HEK293T (cell line): ENCODE data around the gene ECSIT.
"Not testable (repeated sequence)": the region's sequence is repeated elsewhere in the genome, so short reads cannot be mapped to it uniquely, and the experiment has no call there.

Source experiments
- CTCF ChIA-PET: fragments of 350-600 bp; formaldehyde crosslinking; extraction: SDS; loops from one replicate; lab custom pipeline; 2021; ENCODE audit warnings: antibody characterized with exemption, inconsistent platforms; lab: Yijun Ruan, JAX
- POLR2A ChIA-PET: fragments of 350-600 bp; formaldehyde crosslinking; extraction: SDS; loops from one replicate; lab custom pipeline; 2020; ENCODE audit warnings: antibody characterized with exemption, inconsistent platforms; lab: Yijun Ruan, JAX
- DNase-seq: peaks from one replicate; pipeline ENCODE4 v3.0.0; 2012; ENCODE audit warnings: mixed read lengths; ENCODE audit errors: extremely low spot score
- ARNT ChIP-seq: fragments of 450-650 bp; IDR thresholded peaks from 2 replicates; pipeline ENCODE4 v1.6.1; 2017; ENCODE audit warnings: mild to moderate bottlenecking
- BHLHE40 ChIP-seq: fragments of 450-650 bp; IDR thresholded peaks from 2 replicates; pipeline ENCODE4 v1.6.1; 2016; ENCODE audit warnings: mild to moderate bottlenecking, moderate library complexity, borderline replicate concordance
- CTBP1 ChIP-seq: fragments of 450-650 bp; IDR thresholded peaks from 2 replicates; pipeline ENCODE4 v1.6.1; 2016; ENCODE audit warnings: borderline replicate concordance
- ELF4 ChIP-seq: fragments of 450-650 bp; IDR thresholded peaks from 2 replicates; pipeline ENCODE4 v1.6.1; 2017; ENCODE audit warnings: antibody characterized with exemption
- FOXA1 ChIP-seq: fragments of 450-650 bp; IDR thresholded peaks from 2 replicates; pipeline ENCODE4 v1.6.1; 2016; ENCODE audit warnings: mild to moderate bottlenecking
- FOXK2 ChIP-seq: fragments of 450-650 bp; IDR thresholded peaks from 2 replicates; pipeline ENCODE4 v1.6.1; 2016; ENCODE audit warnings: mild to moderate bottlenecking
- FOXM1 ChIP-seq: fragments of 450-650 bp; IDR thresholded peaks from 2 replicates; pipeline ENCODE4 v1.6.1; 2017; ENCODE audit warnings: mild to moderate bottlenecking, borderline replicate concordance
- HDGF ChIP-seq: fragments of 450-650 bp; IDR thresholded peaks from 2 replicates; pipeline ENCODE4 v1.6.1; 2017; ENCODE audit warnings: antibody characterized with exemption, borderline replicate concordance
- L3MBTL2 ChIP-seq: fragments of 450-650 bp; conservative IDR thresholded peaks from 2 replicates; pipeline ENCODE4 v1.6.1; 2016; ENCODE audit warnings: mild to moderate bottlenecking
- LEF1 ChIP-seq: fragments of 450-650 bp; IDR thresholded peaks from 2 replicates; pipeline ENCODE4 v1.6.1; 2017; ENCODE audit warnings: mild to moderate bottlenecking, borderline replicate concordance
- NFRKB ChIP-seq: fragments of 450-650 bp; IDR thresholded peaks from 2 replicates; pipeline ENCODE4 v1.6.1; 2016; ENCODE audit warnings: mild to moderate bottlenecking, moderate library complexity
- SP1 ChIP-seq: fragments of 450-650 bp; IDR thresholded peaks from 2 replicates; pipeline ENCODE4 v1.6.1; 2017
- SUZ12 ChIP-seq: fragments of 450-650 bp; IDR thresholded peaks from 2 replicates; pipeline ENCODE4 v1.6.1; 2016; ENCODE audit warnings: mild to moderate bottlenecking
- TARDBP ChIP-seq: fragments of 450-650 bp; IDR thresholded peaks from 2 replicates; pipeline ENCODE4 v1.6.1; 2016
- ZNF384 ChIP-seq: fragments of 450-650 bp; IDR thresholded peaks from 2 replicates; pipeline ENCODE4 v1.6.1; 2016
- TF ChIP-seq, protein P1 (sequence below): fragments of 450-650 bp; IDR thresholded peaks from 2 replicates; pipeline ENCODE4 v1.6.1; 2016

The ECSIT gene

DNA sequence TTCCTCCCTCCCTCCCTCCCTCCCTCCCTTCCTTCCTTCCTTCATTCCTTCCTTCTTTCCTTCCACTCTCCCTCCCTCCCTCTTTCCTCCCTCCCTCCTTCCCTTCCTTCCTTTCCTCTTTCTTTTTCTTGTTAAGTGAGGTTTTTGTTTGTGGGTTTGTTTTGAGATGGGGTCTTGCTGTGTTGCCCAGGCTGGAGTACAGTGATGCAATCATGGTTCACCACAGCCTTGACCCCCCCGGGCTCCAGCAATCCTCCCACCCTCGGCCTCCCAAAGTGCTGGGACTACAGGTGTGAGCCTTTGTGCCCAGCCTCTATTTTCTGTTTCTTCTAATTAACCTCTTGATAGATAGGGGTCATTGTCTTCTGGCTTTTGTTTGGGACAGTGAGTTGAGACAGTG, 67.5 kb downstream of the ECSIT start:
- ChIA-PET POLR2A (no interaction called here), CTCF (no interaction called here)
- TF ChIP-seq FOXA1 (no peak), HDGF (no peak), BHLHE40 (no peak), ARNT (no peak), SUZ12 (no peak), ELF4 (no peak), TARDBP (no peak), ZNF384 (no peak), FOXK2 (no peak), CTBP1 (no peak), L3MBTL2 (no peak), NFRKB (no peak), FOXM1 (no peak), LEF1 (no peak)
- TF ChIP-seq, protein P1, sequence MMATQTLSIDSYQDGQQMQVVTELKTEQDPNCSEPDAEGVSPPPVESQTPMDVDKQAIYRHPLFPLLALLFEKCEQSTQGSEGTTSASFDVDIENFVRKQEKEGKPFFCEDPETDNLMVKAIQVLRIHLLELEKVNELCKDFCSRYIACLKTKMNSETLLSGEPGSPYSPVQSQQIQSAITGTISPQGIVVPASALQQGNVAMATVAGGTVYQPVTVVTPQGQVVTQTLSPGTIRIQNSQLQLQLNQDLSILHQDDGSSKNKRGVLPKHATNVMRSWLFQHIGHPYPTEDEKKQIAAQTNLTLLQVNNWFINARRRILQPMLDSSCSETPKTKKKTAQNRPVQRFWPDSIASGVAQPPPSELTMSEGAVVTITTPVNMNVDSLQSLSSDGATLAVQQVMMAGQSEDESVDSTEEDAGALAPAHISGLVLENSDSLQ, result no peak
- DNase-seq, result no peak

DNA sequence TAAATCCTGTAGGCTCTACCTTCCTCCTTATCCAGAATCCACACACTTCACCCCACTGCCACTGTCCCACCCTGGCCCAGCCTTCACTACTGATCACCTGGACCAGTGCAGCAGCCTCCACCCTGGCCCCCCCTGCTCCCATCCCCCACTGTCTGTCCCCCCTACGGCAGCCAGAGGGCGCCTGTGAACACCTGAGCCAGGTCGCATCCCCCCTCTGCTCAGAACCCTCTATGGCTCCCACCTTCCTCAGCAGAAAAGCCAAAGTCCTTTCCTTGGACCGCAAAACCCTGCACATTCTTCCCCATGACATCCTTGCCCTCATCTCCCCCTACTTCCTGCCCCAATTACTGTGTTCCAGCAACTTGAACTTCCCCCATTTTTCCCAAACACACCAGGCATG, 68.7 kb downstream of the ECSIT start:
- no peak for DNase-seq
- POLR2A ChIA-PET, result no interaction called here
- CTCF ChIA-PET, result no interaction called here
- no peak for TF ChIP-seq LEF1
- TF ChIP-seq ZNF384, result no peak
- TF ChIP-seq ARNT, result no peak
- TF ChIP-seq SUZ12, result no peak
- no peak for TF ChIP-seq FOXM1
- TF ChIP-seq HDGF, result no peak
- no peak for TF ChIP-seq CTBP1
- TF ChIP-seq BHLHE40, result no peak
- TF ChIP-seq FOXK2, result no peak
- no peak for TF ChIP-seq L3MBTL2
- no peak for TF ChIP-seq FOXA1
- TF ChIP-seq, protein P1, result no peak
- TF ChIP-seq ELF4, result no peak

DNA sequence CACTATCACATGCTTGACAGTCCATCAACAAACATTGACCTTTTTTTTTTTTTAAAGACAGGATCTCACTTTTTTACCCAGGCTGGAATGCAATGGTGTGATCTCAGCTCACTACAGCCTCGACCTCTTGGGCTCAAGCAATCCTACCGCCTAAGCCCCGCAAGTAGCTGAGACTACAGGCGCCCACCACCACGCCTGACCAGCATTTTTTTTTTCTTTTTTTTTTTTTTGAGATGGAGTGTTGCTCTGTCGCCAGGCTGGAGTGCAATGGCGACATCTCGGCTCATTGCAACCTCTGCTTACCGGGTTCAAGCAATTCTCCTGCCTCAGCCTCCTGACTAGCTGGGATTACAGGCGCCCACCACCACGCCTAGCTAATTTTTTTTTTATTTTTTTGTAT, 70.0 kb downstream of the ECSIT start:
- DNase-seq, POLR2A ChIA-PET: not testable (repeated sequence)
- CTCF ChIA-PET, result interaction anchor here (1.1 kb wide), 1 partner anchor 24 kb away, joined by 5 read pairs; no protein-coding TSS in a partner anchor

DNA sequence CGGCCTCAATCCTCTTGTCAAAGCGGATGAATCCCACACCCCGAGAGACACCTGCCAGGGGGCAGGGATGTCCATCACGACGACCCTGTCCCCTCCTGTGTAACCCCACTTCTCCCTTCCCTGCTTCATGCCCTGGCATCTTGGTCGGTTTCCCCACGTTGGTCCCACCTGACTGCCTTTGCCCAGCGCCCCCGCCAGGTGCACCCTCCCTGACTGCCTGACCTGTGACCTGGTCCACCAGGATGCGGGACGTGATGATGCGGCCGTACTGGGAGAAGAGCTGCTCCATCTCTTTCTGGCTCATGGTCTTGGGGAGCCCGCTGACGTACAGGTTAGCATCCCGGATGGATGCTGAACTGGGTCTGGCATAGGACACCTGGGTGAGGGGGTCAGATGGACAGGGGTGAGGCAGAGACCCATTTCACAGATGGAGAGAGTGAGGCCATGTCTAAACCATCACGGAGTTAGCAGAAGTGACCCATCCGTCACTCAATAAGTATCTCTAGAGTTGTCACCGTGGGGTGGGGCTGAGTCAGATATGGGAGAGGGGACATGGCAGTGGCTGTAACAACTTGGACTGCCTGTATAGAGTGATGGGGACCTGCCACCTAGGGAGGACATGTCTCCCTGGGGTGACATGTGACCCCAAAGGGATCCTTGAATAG, 70.6 kb downstream of the ECSIT start:
- TF ChIP-seq FOXK2 (no peak), HDGF (no peak), CTBP1 (no peak), FOXM1 (no peak), SUZ12 (no peak)
- POLR2A ChIA-PET, result interaction anchor here (1.3 kb wide), 1 partner anchor 83 kb away, joined by 6 read pairs; the partner anchor contains the start of gene SWSAP1
- DNase-seq, result no peak
- CTCF ChIA-PET, result interaction anchor here (1.0 kb wide), 1 partner anchor 24 kb away, joined by 5 read pairs; no protein-coding TSS in a partner anchor

DNA sequence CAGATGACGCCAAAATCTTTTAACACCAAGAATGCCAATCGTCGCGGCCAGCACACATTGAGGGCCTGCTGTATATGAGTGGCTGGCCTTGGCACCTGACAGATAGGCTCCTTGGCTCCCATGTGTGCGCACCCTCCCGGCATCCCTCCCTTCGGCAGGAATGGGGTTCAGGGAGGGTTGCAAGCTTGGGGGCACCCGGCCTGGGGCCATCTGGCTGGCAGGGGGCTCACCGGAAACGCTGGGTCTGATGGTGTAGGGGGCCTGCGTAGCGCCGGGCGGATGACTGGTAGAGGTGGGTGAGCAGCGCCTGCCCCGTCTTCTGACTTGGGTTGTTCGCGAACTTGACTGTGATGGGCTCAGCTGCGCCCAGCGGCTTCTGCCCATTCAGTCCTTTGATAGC, 71.1 kb downstream of the ECSIT start:
- DNase-seq, result no peak
- ChIA-PET CTCF (interaction anchor here (1.0 kb wide), 1 partner anchor 25 kb away, joined by 5 read pairs; no protein-coding TSS in a partner anchor), POLR2A (interaction anchor here (1.3 kb wide), 1 partner anchor 83 kb away, joined by 6 read pairs; the partner anchor contains the start of gene SWSAP1)
- no peak for TF ChIP-seq ARNT
- no peak for TF ChIP-seq FOXA1
- no peak for TF ChIP-seq FOXK2
- TF ChIP-seq HDGF, result no peak
- no peak for TF ChIP-seq SUZ12
- no peak for TF ChIP-seq BHLHE40

DNA sequence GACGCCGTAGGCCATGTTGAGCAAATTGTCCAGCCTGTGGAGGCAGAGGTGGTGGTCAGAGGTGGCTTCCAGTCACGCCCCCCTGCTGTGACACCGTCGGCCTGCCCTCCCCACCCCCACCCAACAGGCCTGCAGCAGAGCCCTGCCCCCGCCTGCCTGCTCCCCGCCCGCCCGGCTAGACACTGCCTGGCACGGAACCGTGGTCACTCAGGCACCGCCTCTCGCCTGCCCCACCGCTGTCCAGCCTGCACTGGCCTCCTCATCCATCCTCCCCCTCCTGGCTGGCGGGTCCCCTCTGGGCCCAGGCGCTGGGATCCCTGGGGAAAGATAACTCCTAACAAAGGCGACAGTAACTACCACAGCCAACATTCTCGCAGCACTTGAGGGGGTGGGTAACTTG, 71.8 kb downstream of the ECSIT start:
- ChIA-PET POLR2A (interaction anchor here (1.3 kb wide), 1 partner anchor 82 kb away, joined by 6 read pairs; the partner anchor contains the start of gene SWSAP1), CTCF (interaction anchor here (1.0 kb wide), 1 partner anchor 25 kb away, joined by 5 read pairs; no protein-coding TSS in a partner anchor)
- TF ChIP-seq SUZ12 (no peak), L3MBTL2 (no peak), NFRKB (no peak), TARDBP (no peak), LEF1 (no peak), HDGF (no peak), ELF4 (no peak), SP1 (no peak), BHLHE40 (no peak), ZNF384 (no peak), CTBP1 (no peak), FOXM1 (no peak), FOXA1 (no peak), ARNT (no peak), FOXK2 (no peak)
- TF ChIP-seq, protein P1, result no peak
- no peak for DNase-seq
